Measurements from ENCODE around the gene BAG5.
"Not testable (repeated sequence)": the region's sequence is repeated elsewhere in the genome, so short reads cannot be mapped to it uniquely, and the experiment has no call there.

The BAG5 gene

DNA sequence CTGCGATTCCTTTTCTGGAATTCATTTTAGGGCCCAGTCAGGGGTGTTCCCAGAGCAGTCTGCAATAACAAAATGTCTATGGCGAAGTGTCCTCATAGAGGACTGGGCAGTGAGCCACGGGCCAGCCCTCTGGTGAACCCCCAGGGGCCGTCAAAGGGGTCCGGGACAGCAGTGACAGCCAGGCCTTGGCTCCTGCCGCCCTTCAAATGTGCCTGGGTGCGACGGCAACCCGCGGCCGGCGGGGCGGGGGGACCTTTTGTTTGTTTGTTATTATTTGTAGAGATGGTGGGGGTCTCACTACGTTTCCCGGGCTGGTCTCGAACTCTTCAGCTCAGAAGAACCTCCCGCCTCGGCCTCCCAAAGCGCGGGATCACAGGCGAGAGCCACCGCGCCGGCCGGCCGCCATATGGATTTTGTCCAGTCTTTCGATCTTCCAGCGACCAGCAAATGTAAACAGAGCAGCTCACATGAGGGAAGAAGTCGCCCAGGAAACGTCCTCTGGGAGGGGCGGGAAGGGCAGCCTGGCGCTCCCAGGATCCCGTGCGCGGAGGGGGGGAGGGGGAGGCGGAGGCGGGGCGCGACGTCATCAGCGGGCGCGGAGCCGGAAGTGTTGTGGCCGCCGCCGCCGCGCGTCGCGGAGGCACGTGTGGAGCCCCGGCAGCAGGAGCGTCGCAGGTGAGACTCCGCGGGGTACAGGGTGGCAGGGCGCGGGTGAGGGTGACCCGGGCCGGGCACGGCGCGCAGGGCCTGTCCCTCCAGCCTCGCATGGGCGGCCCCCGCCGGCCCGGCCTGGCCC is 33.7 kb downstream of the BAG5 start, which contains the start of gene TRMT61A:
Gene TRMT61A (plus strand): TSS at position 610 of the 796 bp plus-strand sequence. CDS start 783 bp downstream, outside the sequence.
- H3K4me3 ChIP-seq (ENCODE audit: low read depth, low read length): peak within 1 kb of the TSS; percentile 93
- in situ Hi-C loops (cut with HindIII; ENCODE audit: low sequenced_read_pairs): no loop called here
- TF ChIP-seq, protein P1, sequence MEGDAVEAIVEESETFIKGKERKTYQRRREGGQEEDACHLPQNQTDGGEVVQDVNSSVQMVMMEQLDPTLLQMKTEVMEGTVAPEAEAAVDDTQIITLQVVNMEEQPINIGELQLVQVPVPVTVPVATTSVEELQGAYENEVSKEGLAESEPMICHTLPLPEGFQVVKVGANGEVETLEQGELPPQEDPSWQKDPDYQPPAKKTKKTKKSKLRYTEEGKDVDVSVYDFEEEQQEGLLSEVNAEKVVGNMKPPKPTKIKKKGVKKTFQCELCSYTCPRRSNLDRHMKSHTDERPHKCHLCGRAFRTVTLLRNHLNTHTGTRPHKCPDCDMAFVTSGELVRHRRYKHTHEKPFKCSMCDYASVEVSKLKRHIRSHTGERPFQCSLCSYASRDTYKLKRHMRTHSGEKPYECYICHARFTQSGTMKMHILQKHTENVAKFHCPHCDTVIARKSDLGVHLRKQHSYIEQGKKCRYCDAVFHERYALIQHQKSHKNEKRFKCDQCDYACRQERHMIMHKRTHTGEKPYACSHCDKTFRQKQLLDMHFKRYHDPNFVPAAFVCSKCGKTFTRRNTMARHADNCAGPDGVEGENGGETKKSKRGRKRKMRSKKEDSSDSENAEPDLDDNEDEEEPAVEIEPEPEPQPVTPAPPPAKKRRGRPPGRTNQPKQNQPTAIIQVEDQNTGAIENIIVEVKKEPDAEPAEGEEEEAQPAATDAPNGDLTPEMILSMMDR (IDR thresholded peaks at IDR 0.05; ENCODE audit: low read depth, low read length, missing control alignments): no peak
- peak; percentile 74 for DNase-seq (ENCODE audit: low read depth)

DNA sequence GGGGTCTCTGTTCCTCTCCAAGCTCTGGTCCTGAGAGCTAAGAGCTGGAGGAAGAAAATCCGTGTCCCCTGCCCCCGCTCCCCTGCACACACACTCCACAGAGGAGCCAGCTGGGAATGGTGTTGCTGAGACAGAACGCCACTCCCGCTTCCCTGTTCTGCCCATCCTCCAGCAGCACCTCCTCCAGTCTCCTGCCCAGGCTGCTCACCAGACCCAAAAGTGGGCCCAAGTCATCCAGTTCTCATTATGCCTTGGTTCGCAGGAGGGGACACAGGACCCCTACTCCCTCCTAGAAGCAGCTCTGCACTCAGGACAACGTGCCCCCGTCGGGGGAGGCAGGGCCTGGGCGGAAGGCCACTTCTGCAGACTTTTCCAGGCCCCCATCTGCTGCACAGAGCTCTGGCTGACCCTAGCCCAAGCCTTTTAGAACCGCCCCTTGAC is 34.3 kb downstream of the BAG5 start:
- TF ChIP-seq, protein P1 (IDR thresholded peaks at IDR 0.05; ENCODE audit: low read depth, low read length, missing control alignments): no peak
- DNase-seq (ENCODE audit: low read depth): no peak
- in situ Hi-C loops (cut with HindIII; ENCODE audit: low sequenced_read_pairs): no loop called here
- peak overlapping the region; percentile 93 for H3K4me3 ChIP-seq (ENCODE audit: low read depth, low read length)

DNA sequence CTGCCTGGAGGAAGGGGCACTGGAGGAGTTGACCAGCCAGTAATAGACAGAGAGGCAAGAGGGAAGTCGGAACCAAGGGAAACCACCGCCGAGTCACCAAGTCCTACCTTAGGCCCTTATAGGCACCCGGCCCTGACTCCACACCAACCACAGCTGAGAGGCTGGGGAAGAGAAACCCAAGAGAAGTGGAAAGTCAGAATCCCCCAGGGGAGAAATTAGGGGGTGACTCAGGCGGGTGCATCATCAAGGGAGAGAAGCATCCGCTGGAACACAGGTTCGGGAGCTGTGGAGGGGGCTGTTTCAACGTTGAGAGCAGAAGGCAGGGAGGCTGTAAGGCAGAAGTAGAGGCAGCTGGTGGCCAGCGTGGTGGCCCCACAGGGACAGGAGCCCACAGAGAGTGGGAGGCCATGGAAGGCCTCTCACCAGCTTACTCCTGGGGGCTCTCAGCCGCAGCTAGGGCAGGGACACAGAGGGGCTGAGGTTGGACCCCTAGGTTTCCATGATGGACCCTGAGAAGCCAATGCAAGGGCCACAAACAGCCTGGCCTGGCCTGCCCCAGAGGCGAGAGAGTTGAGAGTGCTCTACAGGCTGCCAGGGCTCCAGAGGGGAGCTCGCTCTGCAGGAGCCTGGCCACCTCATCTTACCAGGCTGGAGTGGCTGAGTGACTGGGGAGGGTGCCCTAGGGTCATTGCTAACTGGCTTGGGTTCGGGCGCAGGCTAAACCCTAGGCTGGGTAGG is 34.9 kb downstream of the BAG5 start:
- in situ Hi-C loops (cut with HindIII; ENCODE audit: low sequenced_read_pairs): no loop called here
- TF ChIP-seq, protein P1 (IDR thresholded peaks at IDR 0.05; ENCODE audit: low read depth, low read length, missing control alignments): no peak
- no peak overlapping the region for H3K4me3 ChIP-seq (ENCODE audit: low read depth, low read length)
- DNase-seq (ENCODE audit: low read depth): no peak

DNA sequence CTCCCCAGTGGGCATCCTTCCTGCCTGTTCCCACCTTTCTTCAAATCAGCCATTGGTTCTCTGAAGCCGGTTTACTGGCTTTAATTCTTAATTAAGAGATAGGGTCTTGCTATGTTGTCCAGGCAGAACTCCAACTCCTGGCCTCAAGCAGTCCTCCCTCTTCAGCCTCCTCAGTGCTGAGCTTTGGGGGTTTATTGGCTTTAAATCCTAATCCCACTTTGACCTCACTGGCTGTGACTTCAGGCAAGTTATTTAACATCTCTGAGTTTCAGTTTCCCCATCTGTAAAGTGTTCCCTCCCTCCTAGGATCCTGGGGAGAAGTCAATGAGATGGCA is 35.6 kb downstream of the BAG5 start:
- H3K4me3 ChIP-seq (ENCODE audit: low read depth, low read length): no peak overlapping the region
- no peak for DNase-seq (ENCODE audit: low read depth)
- TF ChIP-seq, protein P1 (IDR thresholded peaks at IDR 0.05; ENCODE audit: low read depth, low read length, missing control alignments): no peak
- in situ Hi-C loops (cut with HindIII; ENCODE audit: low sequenced_read_pairs): no loop called here

DNA sequence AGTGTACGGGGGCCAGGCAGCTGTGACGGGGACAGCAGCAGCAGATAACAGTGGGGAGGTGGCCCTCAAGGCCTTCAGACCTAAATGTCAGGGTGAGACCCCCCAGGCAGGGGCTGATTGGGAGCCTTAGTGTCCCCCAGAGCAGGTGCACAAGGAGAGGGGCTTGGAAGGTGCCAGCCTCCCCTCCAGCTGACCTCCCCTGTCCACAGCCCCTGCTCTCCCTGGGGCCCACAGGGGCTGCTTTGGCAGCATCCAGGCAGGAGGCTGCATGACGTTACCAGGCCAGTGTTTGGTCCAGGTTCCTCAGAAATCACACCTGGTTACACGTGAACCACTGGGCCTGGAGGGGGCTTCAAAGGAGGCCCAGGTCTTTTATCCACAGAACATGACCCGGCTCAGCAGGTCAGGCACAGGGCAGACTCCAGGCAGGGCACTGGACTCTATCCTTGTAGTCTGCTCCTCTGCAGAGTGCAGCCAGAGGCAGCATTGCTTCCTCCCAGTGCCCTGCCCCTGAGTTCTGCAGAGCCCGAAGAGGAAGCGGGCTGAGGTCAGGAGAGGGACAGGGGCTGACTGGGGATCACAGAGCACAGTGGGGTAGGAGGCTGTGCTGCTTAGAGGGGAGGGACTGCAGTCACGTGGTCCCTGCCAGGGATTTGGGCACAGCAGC is 36.1 kb downstream of the BAG5 start:
- in situ Hi-C loops (cut with HindIII; ENCODE audit: low sequenced_read_pairs): no loop called here
- H3K4me3 ChIP-seq (ENCODE audit: low read depth, low read length): no peak overlapping the region
- TF ChIP-seq, protein P1 (IDR thresholded peaks at IDR 0.05; ENCODE audit: low read depth, low read length, missing control alignments): no peak
- DNase-seq (ENCODE audit: low read depth): no peak

DNA sequence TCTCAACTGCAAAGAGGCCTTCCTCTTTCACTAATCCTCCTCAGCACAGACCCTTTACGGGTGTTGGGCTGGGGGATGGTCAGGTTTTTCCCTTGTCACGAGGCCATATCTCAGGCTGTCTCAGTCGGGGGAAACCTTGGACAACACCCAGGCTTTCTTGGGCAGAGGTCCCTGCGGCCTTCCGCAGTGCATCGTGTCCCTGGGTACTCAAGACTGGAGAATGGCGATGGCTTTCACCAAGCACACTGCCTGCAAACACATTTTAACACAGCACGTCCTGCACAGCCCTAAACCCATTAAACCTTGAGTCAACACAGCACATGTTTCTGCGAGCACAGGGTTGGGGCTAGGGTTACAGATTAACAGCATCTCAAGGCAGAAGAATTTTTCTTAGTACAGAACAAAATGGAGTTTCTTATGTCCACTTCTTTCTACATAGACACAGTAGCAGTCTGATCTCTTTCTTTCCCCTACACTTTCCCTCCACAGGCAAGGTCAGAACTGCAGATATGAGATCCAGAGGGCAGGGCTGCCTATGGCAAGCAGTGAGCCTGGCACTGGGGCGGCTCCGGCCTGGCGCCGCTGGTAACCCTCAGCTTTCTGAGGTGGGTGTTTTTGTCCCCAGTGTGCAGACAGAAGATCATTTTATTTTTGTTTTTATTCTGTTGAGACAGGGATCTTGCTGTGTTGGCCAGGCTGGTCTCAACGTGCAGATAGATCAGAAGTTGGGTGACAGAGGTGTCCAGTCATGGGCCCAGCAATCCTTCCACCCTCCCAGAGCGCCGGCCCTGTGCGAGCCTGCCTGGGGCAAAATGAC is 36.8 kb downstream of the BAG5 start:
- in situ Hi-C loops (cut with HindIII; ENCODE audit: low sequenced_read_pairs); H3K4me3 ChIP-seq (ENCODE audit: low read depth, low read length); DNase-seq (ENCODE audit: low read depth): not testable (repeated sequence)
